ENCODE results near the gene TRIM58. TPM values are rescaled to one million over a fixed set of nuclear protein-coding genes. Genes with fewer than 3 reads are reported as not detected.

TRIM58 gene
- total and polyA plus RNA-seq, 9 of the 15 experiments (the other 6 are each of a cell fraction or from before 2014, with no cell fraction given): 3.8 to 19.1 (median 7.2) TPM

DNA sequence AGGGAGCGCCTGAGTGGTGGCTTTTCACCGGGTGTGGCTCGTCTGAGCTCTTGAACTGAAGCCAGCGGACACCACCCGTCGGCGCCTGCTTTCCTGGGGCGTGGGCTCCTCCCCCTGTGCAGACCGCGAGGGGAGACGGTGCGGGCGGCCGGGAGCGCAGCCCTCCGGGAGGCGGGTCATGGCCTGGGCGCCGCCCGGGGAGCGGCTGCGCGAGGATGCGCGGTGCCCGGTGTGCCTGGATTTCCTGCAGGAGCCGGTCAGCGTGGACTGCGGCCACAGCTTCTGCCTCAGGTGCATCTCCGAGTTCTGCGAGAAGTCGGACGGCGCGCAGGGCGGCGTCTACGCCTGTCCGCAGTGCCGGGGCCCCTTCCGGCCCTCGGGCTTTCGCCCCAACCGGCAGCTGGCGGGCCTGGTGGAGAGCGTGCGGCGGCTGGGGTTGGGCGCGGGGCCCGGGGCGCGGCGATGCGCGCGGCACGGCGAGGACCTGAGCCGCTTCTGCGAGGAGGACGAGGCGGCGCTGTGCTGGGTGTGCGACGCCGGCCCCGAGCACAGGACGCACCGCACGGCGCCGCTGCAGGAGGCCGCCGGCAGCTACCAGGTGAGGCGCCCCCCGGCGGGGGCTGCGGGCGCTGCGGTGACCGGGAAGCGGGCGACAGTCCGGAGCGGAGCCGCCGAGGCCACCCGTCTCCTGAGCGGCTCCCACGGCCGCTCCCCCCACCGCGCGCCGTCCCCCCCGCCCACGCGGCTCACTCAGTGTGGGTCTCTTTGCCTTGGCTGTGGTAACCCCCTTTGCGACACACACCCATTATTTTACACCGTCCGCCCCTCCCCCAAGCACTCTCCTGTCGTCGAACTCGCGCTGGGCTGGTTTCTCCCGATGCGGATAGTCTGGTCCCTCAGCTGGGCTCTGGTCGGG is at the start of gene TRIM58 (continued):
- peak; percentile 5 for TF ChIP-seq ZFP36 (IDR thresholded peaks at IDR 0.05; ENCODE audit: low read depth, low read length, partially characterized antibody)
- TF ChIP-seq, protein P1, sequence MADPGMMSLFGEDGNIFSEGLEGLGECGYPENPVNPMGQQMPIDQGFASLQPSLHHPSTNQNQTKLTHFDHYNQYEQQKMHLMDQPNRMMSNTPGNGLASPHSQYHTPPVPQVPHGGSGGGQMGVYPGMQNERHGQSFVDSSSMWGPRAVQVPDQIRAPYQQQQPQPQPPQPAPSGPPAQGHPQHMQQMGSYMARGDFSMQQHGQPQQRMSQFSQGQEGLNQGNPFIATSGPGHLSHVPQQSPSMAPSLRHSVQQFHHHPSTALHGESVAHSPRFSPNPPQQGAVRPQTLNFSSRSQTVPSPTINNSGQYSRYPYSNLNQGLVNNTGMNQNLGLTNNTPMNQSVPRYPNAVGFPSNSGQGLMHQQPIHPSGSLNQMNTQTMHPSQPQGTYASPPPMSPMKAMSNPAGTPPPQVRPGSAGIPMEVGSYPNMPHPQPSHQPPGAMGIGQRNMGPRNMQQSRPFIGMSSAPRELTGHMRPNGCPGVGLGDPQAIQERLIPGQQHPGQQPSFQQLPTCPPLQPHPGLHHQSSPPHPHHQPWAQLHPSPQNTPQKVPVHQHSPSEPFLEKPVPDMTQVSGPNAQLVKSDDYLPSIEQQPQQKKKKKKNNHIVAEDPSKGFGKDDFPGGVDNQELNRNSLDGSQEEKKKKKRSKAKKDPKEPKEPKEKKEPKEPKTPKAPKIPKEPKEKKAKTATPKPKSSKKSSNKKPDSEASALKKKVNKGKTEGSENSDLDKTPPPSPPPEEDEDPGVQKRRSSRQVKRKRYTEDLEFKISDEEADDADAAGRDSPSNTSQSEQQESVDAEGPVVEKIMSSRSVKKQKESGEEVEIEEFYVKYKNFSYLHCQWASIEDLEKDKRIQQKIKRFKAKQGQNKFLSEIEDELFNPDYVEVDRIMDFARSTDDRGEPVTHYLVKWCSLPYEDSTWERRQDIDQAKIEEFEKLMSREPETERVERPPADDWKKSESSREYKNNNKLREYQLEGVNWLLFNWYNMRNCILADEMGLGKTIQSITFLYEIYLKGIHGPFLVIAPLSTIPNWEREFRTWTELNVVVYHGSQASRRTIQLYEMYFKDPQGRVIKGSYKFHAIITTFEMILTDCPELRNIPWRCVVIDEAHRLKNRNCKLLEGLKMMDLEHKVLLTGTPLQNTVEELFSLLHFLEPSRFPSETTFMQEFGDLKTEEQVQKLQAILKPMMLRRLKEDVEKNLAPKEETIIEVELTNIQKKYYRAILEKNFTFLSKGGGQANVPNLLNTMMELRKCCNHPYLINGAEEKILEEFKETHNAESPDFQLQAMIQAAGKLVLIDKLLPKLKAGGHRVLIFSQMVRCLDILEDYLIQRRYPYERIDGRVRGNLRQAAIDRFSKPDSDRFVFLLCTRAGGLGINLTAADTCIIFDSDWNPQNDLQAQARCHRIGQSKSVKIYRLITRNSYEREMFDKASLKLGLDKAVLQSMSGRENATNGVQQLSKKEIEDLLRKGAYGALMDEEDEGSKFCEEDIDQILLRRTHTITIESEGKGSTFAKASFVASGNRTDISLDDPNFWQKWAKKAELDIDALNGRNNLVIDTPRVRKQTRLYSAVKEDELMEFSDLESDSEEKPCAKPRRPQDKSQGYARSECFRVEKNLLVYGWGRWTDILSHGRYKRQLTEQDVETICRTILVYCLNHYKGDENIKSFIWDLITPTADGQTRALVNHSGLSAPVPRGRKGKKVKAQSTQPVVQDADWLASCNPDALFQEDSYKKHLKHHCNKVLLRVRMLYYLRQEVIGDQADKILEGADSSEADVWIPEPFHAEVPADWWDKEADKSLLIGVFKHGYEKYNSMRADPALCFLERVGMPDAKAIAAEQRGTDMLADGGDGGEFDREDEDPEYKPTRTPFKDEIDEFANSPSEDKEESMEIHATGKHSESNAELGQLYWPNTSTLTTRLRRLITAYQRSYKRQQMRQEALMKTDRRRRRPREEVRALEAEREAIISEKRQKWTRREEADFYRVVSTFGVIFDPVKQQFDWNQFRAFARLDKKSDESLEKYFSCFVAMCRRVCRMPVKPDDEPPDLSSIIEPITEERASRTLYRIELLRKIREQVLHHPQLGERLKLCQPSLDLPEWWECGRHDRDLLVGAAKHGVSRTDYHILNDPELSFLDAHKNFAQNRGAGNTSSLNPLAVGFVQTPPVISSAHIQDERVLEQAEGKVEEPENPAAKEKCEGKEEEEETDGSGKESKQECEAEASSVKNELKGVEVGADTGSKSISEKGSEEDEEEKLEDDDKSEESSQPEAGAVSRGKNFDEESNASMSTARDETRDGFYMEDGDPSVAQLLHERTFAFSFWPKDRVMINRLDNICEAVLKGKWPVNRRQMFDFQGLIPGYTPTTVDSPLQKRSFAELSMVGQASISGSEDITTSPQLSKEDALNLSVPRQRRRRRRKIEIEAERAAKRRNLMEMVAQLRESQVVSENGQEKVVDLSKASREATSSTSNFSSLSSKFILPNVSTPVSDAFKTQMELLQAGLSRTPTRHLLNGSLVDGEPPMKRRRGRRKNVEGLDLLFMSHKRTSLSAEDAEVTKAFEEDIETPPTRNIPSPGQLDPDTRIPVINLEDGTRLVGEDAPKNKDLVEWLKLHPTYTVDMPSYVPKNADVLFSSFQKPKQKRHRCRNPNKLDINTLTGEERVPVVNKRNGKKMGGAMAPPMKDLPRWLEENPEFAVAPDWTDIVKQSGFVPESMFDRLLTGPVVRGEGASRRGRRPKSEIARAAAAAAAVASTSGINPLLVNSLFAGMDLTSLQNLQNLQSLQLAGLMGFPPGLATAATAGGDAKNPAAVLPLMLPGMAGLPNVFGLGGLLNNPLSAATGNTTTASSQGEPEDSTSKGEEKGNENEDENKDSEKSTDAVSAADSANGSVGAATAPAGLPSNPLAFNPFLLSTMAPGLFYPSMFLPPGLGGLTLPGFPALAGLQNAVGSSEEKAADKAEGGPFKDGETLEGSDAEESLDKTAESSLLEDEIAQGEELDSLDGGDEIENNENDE (IDR thresholded peaks at IDR 0.05; ENCODE audit: low read depth, low read length): no peak
- TF ChIP-seq NONO (IDR thresholded peaks at IDR 0.05; ENCODE audit: low read depth in 2 of 2, low read length in 1 of 2): peak; percentile 87 to 93; a peak in 3 of 4 replicates
- TF ChIP-seq, protein P2, sequence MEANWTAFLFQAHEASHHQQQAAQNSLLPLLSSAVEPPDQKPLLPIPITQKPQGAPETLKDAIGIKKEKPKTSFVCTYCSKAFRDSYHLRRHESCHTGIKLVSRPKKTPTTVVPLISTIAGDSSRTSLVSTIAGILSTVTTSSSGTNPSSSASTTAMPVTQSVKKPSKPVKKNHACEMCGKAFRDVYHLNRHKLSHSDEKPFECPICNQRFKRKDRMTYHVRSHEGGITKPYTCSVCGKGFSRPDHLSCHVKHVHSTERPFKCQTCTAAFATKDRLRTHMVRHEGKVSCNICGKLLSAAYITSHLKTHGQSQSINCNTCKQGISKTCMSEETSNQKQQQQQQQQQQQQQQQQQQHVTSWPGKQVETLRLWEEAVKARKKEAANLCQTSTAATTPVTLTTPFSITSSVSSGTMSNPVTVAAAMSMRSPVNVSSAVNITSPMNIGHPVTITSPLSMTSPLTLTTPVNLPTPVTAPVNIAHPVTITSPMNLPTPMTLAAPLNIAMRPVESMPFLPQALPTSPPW (CRISPR knock-in tag; IDR thresholded peaks at IDR 0.05): peak; percentile 81
- no peak; the same call in 1 of the 2 replicates for TF ChIP-seq TCF3 (CRISPR knock-in tag; IDR thresholded peaks at IDR 0.05)
- TF ChIP-seq, protein P3, sequence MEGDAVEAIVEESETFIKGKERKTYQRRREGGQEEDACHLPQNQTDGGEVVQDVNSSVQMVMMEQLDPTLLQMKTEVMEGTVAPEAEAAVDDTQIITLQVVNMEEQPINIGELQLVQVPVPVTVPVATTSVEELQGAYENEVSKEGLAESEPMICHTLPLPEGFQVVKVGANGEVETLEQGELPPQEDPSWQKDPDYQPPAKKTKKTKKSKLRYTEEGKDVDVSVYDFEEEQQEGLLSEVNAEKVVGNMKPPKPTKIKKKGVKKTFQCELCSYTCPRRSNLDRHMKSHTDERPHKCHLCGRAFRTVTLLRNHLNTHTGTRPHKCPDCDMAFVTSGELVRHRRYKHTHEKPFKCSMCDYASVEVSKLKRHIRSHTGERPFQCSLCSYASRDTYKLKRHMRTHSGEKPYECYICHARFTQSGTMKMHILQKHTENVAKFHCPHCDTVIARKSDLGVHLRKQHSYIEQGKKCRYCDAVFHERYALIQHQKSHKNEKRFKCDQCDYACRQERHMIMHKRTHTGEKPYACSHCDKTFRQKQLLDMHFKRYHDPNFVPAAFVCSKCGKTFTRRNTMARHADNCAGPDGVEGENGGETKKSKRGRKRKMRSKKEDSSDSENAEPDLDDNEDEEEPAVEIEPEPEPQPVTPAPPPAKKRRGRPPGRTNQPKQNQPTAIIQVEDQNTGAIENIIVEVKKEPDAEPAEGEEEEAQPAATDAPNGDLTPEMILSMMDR (IDR thresholded peaks at IDR 0.05 in 2 of 3, conservative IDR thresholded peaks at IDR 0.05 in 1 of 3; ENCODE audit: insufficient read depth in 2 of 3, low read depth in 1 of 3, low read length in 3 of 3): peak; percentile 56 to 98 (median 83)
- TF ChIP-seq, protein P4, sequence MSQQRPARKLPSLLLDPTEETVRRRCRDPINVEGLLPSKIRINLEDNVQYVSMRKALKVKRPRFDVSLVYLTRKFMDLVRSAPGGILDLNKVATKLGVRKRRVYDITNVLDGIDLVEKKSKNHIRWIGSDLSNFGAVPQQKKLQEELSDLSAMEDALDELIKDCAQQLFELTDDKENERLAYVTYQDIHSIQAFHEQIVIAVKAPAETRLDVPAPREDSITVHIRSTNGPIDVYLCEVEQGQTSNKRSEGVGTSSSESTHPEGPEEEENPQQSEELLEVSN (IDR thresholded peaks at IDR 0.05; ENCODE audit: borderline replicate concordance in 1 of 2, extremely low read depth in 1 of 2, insufficient read depth in 1 of 2, insufficient read length in 1 of 2, low read depth in 1 of 2, low read length in 1 of 2, poor library complexity in 1 of 2, severe bottlenecking in 1 of 2): peak; percentile 66 to 95
- peak; percentile 49 for TF ChIP-seq PHF20 (IDR thresholded peaks at IDR 0.05; ENCODE audit: partially characterized antibody)
